Measurements from ENCODE around the gene TAOK3.

TAOK3 gene

GRCh38 chr12:118109088-118109487, 263.6 kb downstream of the TAOK3 start:
- Histone ChIP-seq H3K9ac (ENCODE audit: low read length) (no peak overlapping the region), H3K79me2 (ENCODE audit: insufficient read depth, low read length) (no peaks in the 10 kb centered on the region), H3K4me2 (ENCODE audit: low read length) (no peak overlapping the region), H3K36me3 (ENCODE audit: insufficient read depth, low read length) (no peaks in the 10 kb centered on the region), H4K20me1 (ENCODE audit: insufficient read depth, low read length) (no peaks in the 10 kb centered on the region), H3K9me3 (ENCODE audit: low read length) (no peaks in the 10 kb centered on the region), H3K27ac (ENCODE audit: low read depth, low read length, poor library complexity, severe bottlenecking) (no peak overlapping the region), H3K4me1 (ENCODE audit: insufficient read depth, low read length, severe bottlenecking) (peaks cover 2% of the 10 kb centered on the region), H3K9me2 (ENCODE audit: low read depth, low read length) (no peaks in the 10 kb centered on the region), H3K27me3 (ENCODE audit: insufficient read depth, low read length) (no peaks in the 10 kb centered on the region), H2AFZ (ENCODE audit: low read length) (no peak overlapping the region), H3K4me3 (ENCODE audit: low read depth, low read length, poor library complexity, severe bottlenecking) (no peak overlapping the region), H3F3A (ENCODE audit: insufficient read depth, low read length) (no peaks in the 10 kb centered on the region)
- TF ChIP-seq CTCF (IDR thresholded peaks at IDR 0.05; ENCODE audit: low read length) (no peak), EZH2 (IDR thresholded peaks at IDR 0.05; ENCODE audit: borderline replicate concordance, low read length) (no peak)

- Histone ChIP-seq H3K36me3 (ENCODE audit: insufficient read depth, low read length) (no peaks in the 10 kb centered on the region), H3K79me2 (ENCODE audit: insufficient read depth, low read length) (no peaks in the 10 kb centered on the region), H3K27ac (ENCODE audit: low read depth, low read length, poor library complexity, severe bottlenecking) (no peak overlapping the region), H3K9me2 (ENCODE audit: low read depth, low read length) (no peaks in the 10 kb centered on the region), H3K9me3 (ENCODE audit: low read length) (no peaks in the 10 kb centered on the region), H3F3A (ENCODE audit: insufficient read depth, low read length) (no peaks in the 10 kb centered on the region), H3K4me2 (ENCODE audit: low read length) (no peak overlapping the region), H2AFZ (ENCODE audit: low read length) (no peak overlapping the region), H3K9ac (ENCODE audit: low read length) (no peak overlapping the region), H4K20me1 (ENCODE audit: insufficient read depth, low read length) (no peaks in the 10 kb centered on the region), H3K27me3 (ENCODE audit: insufficient read depth, low read length) (no peaks in the 10 kb centered on the region), H3K4me1 (ENCODE audit: insufficient read depth, low read length, severe bottlenecking) (peaks cover 7% of the 10 kb centered on the region), H3K4me3 (ENCODE audit: low read depth, low read length, poor library complexity, severe bottlenecking) (no peak overlapping the region)
- TF ChIP-seq CTCF (IDR thresholded peaks at IDR 0.05; ENCODE audit: low read length) (no peak), EZH2 (IDR thresholded peaks at IDR 0.05; ENCODE audit: borderline replicate concordance, low read length) (no peak)
Observed at GRCh38 chr12:118107694-118108093, 265.0 kb downstream of the TAOK3 start.

- Histone ChIP-seq H3K9ac (ENCODE audit: low read length) (no peak overlapping the region), H3F3A (ENCODE audit: insufficient read depth, low read length) (no peaks in the 10 kb centered on the region), H2AFZ (ENCODE audit: low read length) (no peak overlapping the region), H3K79me2 (ENCODE audit: insufficient read depth, low read length) (no peaks in the 10 kb centered on the region), H3K4me1 (ENCODE audit: insufficient read depth, low read length, severe bottlenecking) (peaks cover 7% of the 10 kb centered on the region), H4K20me1 (ENCODE audit: insufficient read depth, low read length) (no peaks in the 10 kb centered on the region), H3K4me3 (ENCODE audit: low read depth, low read length, poor library complexity, severe bottlenecking) (no peak overlapping the region), H3K9me3 (ENCODE audit: low read length) (no peaks in the 10 kb centered on the region), H3K27ac (ENCODE audit: low read depth, low read length, poor library complexity, severe bottlenecking) (no peak overlapping the region), H3K27me3 (ENCODE audit: insufficient read depth, low read length) (no peaks in the 10 kb centered on the region), H3K36me3 (ENCODE audit: insufficient read depth, low read length) (no peaks in the 10 kb centered on the region), H3K9me2 (ENCODE audit: low read depth, low read length) (no peaks in the 10 kb centered on the region), H3K4me2 (ENCODE audit: low read length) (no peak overlapping the region)
- TF ChIP-seq EZH2 (IDR thresholded peaks at IDR 0.05; ENCODE audit: borderline replicate concordance, low read length) (no peak), CTCF (IDR thresholded peaks at IDR 0.05; ENCODE audit: low read length) (no peak)
Observed at GRCh38 chr12:118107011-118107410, 265.7 kb downstream of the TAOK3 start.

Measured in OCI-LY1 (cell line).